ENCODE data around the gene DEFB132.

GRCh38 chr20:290084-290831 is 32.7 kb downstream of the DEFB132 start, which contains the start of gene C20orf96:
- TF ChIP-seq RAD21 (IDR thresholded peaks at IDR 0.05) = peak in 1 of 2 donors; percentile 8
- TF ChIP-seq CTCF (IDR thresholded peaks at IDR 0.05; ENCODE audit: low read depth, low read length, missing input control) = peak; percentile 21
- TF ChIP-seq REST (IDR thresholded peaks at IDR 0.05) = peak; percentile 33
- TF ChIP-seq GABPA (IDR thresholded peaks at IDR 0.05 in 1 of 2, conservative IDR thresholded peaks at IDR 0.05 in 1 of 2) = peak in 1 of 2 donors; percentile 27
- TF ChIP-seq TAF1 (conservative IDR thresholded peaks at IDR 0.05) = no peak
- peak; percentile 34 for TF ChIP-seq MAX (IDR thresholded peaks at IDR 0.05)
- TF ChIP-seq NR2F2 (IDR thresholded peaks at IDR 0.05) = peak; percentile 43
- peak; percentile 52 for TF ChIP-seq YY1 (IDR thresholded peaks at IDR 0.05)
- TF ChIP-seq ATF3 (IDR thresholded peaks at IDR 0.05) = no peak
- peak; percentile 48 for TF ChIP-seq SP1 (IDR thresholded peaks at IDR 0.05)
